ENCODE data around the gene CELF1. TPM values are rescaled to one million over a fixed set of nuclear protein-coding genes. Genes with fewer than 3 reads are reported as not detected.

The CELF1 gene
- total RNA-seq, 4 donors from 2014 or later: 69.6 to 151 (median 99.3) TPM

DNA sequence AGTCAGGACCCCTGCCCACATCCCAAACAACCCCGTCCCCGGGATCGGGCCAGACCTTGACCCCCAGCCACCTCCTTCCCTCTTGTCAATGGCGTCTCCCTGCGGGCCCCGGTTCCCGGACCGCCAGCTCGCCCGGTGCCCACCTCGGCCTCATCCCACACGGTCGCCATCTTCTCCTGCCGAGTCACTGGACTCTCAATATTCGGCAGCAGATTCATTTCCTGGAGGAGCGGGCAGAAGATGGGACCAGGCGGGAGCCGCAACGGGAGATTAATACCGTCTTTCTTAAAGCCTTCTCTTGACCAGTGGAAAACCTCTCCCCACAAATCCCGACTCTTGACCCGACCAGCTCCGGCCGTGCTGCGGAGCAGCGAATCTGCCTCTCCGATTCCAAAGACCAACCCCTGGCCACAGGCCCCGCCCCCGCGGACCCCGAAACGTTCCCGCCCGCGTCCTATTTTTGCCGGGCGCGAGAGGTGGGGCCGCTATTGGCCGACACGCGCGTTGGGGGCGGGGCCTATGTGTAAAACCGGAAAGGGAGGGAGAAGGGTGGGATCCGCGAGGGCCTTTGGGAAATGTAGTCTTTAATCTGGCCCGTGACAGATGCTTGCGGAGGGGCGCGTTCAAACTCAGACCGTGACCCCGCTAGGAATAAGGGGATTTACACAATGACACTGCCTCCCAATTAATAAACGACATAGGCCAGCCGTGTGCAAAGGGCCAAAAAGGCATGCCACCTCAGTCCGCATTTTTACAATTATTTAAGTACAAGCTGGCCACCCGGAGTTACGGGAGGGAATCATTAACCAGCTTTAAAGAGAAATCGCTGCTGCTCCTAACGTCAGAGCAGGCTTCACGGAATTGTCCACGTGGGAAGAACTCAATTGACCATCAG is 126.6 kb downstream of the CELF1 start, which contains the start of gene PSMC3:
Gene PSMC3 (minus strand): TSS at position 378 of the 895 bp plus-strand sequence. CDS start 160 bp downstream, at position 218.
- Histone ChIP-seq H3K36me3 (peaks cover 36 to 38% (median 37%) of the 10 kb centered on the region in 4 donors), H3K4me1 (peaks cover 16 to 31% (median 24%) of the 10 kb centered on the region in 4 donors), H3K4me3 (peak within 1 kb of the TSS; percentile 85 to 95 (median 91)), H3K27ac (replicated peaks in 1 of 4) (peak within 1 kb of the TSS; percentile 87 to 93 (median 92)), H3K9me3 (no peaks in the 10 kb centered on the region), H3K27me3 (no peaks in the 10 kb centered on the region)
- 0% methylated on average over 27 of the region's 62 CpGs for WGBS
- peak; percentile 99 for DNase-seq (ENCODE audit: extremely low spot score)
- intact Hi-C loops (cut with DNase I): no loop called here
- TF ChIP-seq EP300 (IDR thresholded peaks at IDR 0.05): no peak
- TF ChIP-seq, protein P1, sequence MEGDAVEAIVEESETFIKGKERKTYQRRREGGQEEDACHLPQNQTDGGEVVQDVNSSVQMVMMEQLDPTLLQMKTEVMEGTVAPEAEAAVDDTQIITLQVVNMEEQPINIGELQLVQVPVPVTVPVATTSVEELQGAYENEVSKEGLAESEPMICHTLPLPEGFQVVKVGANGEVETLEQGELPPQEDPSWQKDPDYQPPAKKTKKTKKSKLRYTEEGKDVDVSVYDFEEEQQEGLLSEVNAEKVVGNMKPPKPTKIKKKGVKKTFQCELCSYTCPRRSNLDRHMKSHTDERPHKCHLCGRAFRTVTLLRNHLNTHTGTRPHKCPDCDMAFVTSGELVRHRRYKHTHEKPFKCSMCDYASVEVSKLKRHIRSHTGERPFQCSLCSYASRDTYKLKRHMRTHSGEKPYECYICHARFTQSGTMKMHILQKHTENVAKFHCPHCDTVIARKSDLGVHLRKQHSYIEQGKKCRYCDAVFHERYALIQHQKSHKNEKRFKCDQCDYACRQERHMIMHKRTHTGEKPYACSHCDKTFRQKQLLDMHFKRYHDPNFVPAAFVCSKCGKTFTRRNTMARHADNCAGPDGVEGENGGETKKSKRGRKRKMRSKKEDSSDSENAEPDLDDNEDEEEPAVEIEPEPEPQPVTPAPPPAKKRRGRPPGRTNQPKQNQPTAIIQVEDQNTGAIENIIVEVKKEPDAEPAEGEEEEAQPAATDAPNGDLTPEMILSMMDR (IDR thresholded peaks at IDR 0.05): peak in 2 of 3 experiments; percentile 1 to 11
- peak; percentile 76 to 79 for TF ChIP-seq POLR2AphosphoS5 (IDR thresholded peaks at IDR 0.05)
- TF ChIP-seq POLR2A (IDR thresholded peaks at IDR 0.05; ENCODE audit: low read depth): peak; percentile 33

DNA sequence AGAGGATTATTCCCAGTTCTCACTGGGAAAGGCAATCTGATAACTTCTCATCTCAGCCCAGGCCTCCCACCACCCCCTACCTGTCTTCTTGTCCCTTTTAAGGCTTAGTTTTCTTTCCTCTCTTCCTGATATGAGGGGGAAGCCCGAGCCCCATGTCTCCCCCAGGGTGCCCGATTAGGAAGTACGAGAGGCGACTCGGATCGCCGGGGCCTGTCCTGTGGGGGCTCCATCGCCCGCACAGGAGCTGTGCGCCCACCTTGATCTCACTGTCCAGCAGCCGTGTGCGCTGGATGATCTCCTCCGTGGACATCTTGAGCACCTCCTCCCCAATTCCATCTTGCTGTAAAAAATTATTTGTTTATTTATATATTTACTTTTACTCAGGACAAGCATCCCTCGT is 127.3 kb downstream of the CELF1 start:
- Histone ChIP-seq H3K4me3 (peak overlapping the region; percentile 85 to 95 (median 91)), H3K27me3 (no peaks in the 10 kb centered on the region), H3K36me3 (peaks cover 42 to 45% (median 44%) of the 10 kb centered on the region in 4 donors), H3K27ac (replicated peaks in 1 of 4) (peak overlapping the region; percentile 87 to 93 (median 92)), H3K9me3 (no peaks in the 10 kb centered on the region), H3K4me1 (peaks cover 16 to 31% (median 24%) of the 10 kb centered on the region in 4 donors)
- TF ChIP-seq, protein P1 (IDR thresholded peaks at IDR 0.05): no peak
- TF ChIP-seq POLR2A (IDR thresholded peaks at IDR 0.05; ENCODE audit: low read depth) (no peak), EP300 (IDR thresholded peaks at IDR 0.05) (no peak), POLR2AphosphoS5 (IDR thresholded peaks at IDR 0.05) (no peak)
- intact Hi-C loops (cut with DNase I): no loop called here
- DNase-seq (ENCODE audit: extremely low spot score): no peak
- 2% methylated on average over 14 of the region's 14 CpGs for WGBS

DNA sequence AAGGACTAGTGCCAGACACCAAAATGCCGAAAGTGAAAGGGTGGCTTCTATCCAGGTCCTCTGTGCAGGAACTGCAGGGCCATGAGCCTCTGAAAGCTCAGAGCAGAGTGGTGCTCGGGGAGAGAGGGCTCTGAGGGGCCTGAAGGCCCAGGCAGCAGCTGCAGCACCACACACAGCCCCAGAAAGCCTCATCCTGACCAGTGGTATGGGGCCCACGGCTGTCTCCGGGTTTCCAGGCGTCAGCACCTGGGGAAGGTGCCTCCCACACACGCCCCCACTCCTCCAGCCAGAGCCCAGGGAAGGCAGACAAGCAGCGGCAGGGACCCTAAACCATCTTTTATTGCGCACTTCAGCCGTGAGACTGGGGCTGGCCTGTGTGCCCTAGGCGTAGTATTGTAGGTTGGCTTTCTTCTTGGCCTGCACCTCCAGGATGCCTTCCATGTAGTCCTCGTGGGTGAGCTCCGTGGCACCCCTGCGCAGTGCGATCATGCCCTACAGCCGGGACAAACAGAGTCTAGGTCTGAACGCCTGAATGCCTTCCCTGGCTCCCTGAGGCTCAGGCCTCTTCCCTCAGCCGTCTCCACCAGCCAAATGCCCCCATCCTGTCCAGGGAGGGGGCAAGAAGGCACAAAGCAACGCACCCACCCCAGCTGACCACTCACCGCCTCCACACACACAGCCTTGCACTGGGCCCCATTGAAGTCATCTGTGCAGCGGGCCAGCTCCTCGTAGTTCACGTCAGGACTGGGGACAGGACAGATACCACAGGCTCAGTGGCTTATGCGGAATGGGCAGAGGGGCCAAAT is 134.3 kb downstream of the CELF1 start:
- intact Hi-C loops (cut with DNase I): no loop called here
- 77% methylated on average over 13 of the region's 23 CpGs for WGBS
- H3K36me3 ChIP-seq: peaks cover 68 to 96% (median 84%) of the 10 kb centered on the region in 4 donors
- peak overlapping the region; percentile 88 to 98 (median 90) for H3K27ac ChIP-seq (replicated peaks in 1 of 4)
- no peak for DNase-seq (ENCODE audit: extremely low spot score)
- TF ChIP-seq POLR2AphosphoS5 (IDR thresholded peaks at IDR 0.05): peak in 1 of 2 donors; percentile 8
- TF ChIP-seq, protein P1 (IDR thresholded peaks at IDR 0.05): no peak
- no peaks in the 10 kb centered on the region for H3K27me3 ChIP-seq
- no peak overlapping the region for H3K4me3 ChIP-seq
- peaks cover 33 to 54% (median 50%) of the 10 kb centered on the region in 4 donors for H3K4me1 ChIP-seq
- no peaks in the 10 kb centered on the region for H3K9me3 ChIP-seq

DNA sequence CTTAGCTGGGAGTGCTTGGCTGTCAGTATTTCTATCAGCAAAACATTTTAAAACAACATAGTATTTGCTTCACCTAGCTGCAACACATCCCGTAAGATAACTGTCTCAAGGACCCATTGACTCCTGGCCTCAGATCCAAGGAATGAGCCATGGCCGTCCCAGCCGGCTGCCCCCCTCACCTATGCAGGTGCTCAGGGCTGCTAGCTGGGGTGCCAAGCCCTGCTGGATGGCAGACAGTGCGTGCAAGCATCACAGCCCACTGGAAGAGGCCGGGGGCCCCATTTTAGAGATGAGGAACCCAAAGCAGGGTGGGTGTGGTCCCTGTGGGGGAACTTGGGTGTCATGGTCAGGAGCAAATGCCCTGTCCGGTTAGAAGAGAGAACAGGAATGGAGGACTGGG is 135.2 kb downstream of the CELF1 start:
- no peak for DNase-seq (ENCODE audit: extremely low spot score)
- no peak overlapping the region for H3K4me3 ChIP-seq
- WGBS: 70% methylated on average over 4 of the region's 6 CpGs
- H3K9me3 ChIP-seq: no peaks in the 10 kb centered on the region
- H3K27me3 ChIP-seq: no peaks in the 10 kb centered on the region
- H3K27ac ChIP-seq (replicated peaks in 1 of 4): peak overlapping the region; percentile 88 to 98 (median 90)
- H3K4me1 ChIP-seq: peaks cover 38 to 62% (median 56%) of the 10 kb centered on the region in 4 donors
- TF ChIP-seq POLR2A (IDR thresholded peaks at IDR 0.05; ENCODE audit: low read depth) (no peak), POLR2AphosphoS5 (IDR thresholded peaks at IDR 0.05) (no peak), EP300 (IDR thresholded peaks at IDR 0.05) (no peak)
- TF ChIP-seq, protein P1 (IDR thresholded peaks at IDR 0.05): no peak
- peaks cover 60 to 96% (median 82%) of the 10 kb centered on the region in 4 donors for H3K36me3 ChIP-seq
- intact Hi-C loops (cut with DNase I): no loop called here

Data from esophagus muscularis mucosa (tissue), 4 donors.